Calu3 (cell line): ENCODE measurements around the gene ARL11. TPM values are rescaled to one million over a fixed set of nuclear protein-coding genes. Genes with fewer than 3 reads are reported as not detected.
"Not testable (repeated sequence)": the region's sequence is repeated elsewhere in the genome, so short reads cannot be mapped to it uniquely, and the experiment has no call there.

Experiments
- BruUV-seq: library from RNA; stranded (reverse); fragments of 400-500 nt; replicated peaks from 2 replicates; lab custom pipeline; 2021; lab: Mats Ljungman, UMichigan
- CTCF ChIA-PET: fragments of 300-600 bp; sonication (Branson Sonifier 250); formaldehyde crosslinking; loops from one replicate; lab custom pipeline; 2022; ENCODE audit warnings: antibody characterized with exemption; lab: Charles Lee
- DNase-seq: peaks from one replicate; pipeline ENCODE4 v3.0.0; 2022
- H3K27ac Mint-ChIP-seq: one replicate; pipeline ENCODE4 v1.8.0; 2022; ENCODE audit warnings: mixed read lengths; ENCODE audit not compliant: unreplicated experiment
- H3K27me3 Mint-ChIP-seq: one replicate; pipeline ENCODE4 v1.8.0; 2022; ENCODE audit warnings: mixed read lengths; ENCODE audit not compliant: unreplicated experiment
- H3K36me3 Mint-ChIP-seq: one replicate; pipeline ENCODE4 v1.8.0; 2022; ENCODE audit warnings: mild to moderate bottlenecking, moderate library complexity, mixed read lengths; ENCODE audit not compliant: insufficient read depth, unreplicated experiment
- H3K4me1 Mint-ChIP-seq: one replicate; pipeline ENCODE4 v1.8.0; 2022; ENCODE audit warnings: mild to moderate bottlenecking, low read depth, mixed read lengths; ENCODE audit not compliant: unreplicated experiment
- H3K4me3 Mint-ChIP-seq: one replicate; pipeline ENCODE4 v1.8.0; 2022; ENCODE audit warnings: mild to moderate bottlenecking, low read depth, moderate library complexity, mixed read lengths; ENCODE audit not compliant: unreplicated experiment
- H3K9me3 Mint-ChIP-seq: one replicate; pipeline ENCODE4 v1.8.0; 2022; ENCODE audit warnings: low read depth, mixed read lengths; ENCODE audit not compliant: unreplicated experiment
- CTCF ChIP-seq: fragments of 200-600 bp; IDR thresholded peaks from one replicate; pipeline ENCODE4 v1.8.0; 2022; ENCODE audit warnings: antibody characterized with exemption; ENCODE audit not compliant: unreplicated experiment
- intact Hi-C: fragments of 100-400 bp; cut with micrococcal nuclease; formaldehyde crosslinking; loops from one replicate; pipeline ENCODE4 v1.10.0; 2022; ENCODE audit not compliant: unreplicated experiment
- total RNA-seq: library from RNA; stranded (reverse); gene quantifications from 2 replicates; pipeline ENCODE4 v1.2.3, GENCODE V29; 2022

ARL11 gene
- total RNA-seq, 1 experiment from 2014 or later = not detected

- Mint-ChIP-seq H3K4me3 (peak within 1 kb of the TSS; percentile 76), H3K27me3 (no peaks in the 10 kb centered on the region), H3K9me3 (no peaks in the 10 kb centered on the region), H3K36me3 (peaks cover 20% of the 10 kb centered on the region), H3K4me1 (peaks cover 16% of the 10 kb centered on the region), H3K27ac (peak within 1 kb of the TSS; percentile 69)
- intact Hi-C loops = no loop called here
- BruUV-seq = no TSS peak
- peak; percentile 56 for DNase-seq
- CTCF ChIA-PET = no interaction called here
- TF ChIP-seq CTCF = no peak
These were observed 42.8 kb upstream of the ARL11 start, which contains the start of gene RCBTB1 for GRCh38 chr13:49585220-49586157. TSS of gene RCBTB1 (minus strand) at chr13:49585558. CDS start at chr13:49567279, 18,279 bp downstream.

DNA sequence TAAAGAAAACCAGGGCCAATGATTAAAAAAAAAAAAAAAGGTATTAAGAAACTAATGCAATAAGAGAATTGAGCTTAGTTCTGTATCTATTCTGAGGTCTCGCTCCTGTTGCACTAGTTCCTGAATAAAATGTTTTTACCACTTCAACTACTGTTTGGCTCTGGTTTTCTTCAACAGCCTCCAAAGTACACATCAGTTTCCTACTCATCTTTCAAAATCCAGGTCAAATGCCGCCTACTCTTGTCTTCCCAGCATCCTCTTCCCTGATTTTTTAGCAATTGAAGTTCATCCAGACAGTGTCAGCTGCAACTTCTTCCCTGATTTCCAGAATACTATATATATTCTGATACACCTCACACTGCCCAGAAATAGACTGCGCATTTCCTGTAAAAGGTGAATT, 41.6 kb upstream of the ARL11 start:
- H3K27me3 Mint-ChIP-seq = no peaks in the 10 kb centered on the region
- intact Hi-C loops = no loop called here
- peaks cover 20% of the 10 kb centered on the region for H3K36me3 Mint-ChIP-seq
- H3K4me3 Mint-ChIP-seq = peak overlapping the region; percentile 76
- H3K4me1 Mint-ChIP-seq = peaks cover 16% of the 10 kb centered on the region
- DNase-seq = no peak
- H3K9me3 Mint-ChIP-seq = no peaks in the 10 kb centered on the region
- no TSS peak for BruUV-seq
- CTCF ChIA-PET = no interaction called here
- TF ChIP-seq CTCF = no peak
- H3K27ac Mint-ChIP-seq = peak overlapping the region; percentile 8

DNA sequence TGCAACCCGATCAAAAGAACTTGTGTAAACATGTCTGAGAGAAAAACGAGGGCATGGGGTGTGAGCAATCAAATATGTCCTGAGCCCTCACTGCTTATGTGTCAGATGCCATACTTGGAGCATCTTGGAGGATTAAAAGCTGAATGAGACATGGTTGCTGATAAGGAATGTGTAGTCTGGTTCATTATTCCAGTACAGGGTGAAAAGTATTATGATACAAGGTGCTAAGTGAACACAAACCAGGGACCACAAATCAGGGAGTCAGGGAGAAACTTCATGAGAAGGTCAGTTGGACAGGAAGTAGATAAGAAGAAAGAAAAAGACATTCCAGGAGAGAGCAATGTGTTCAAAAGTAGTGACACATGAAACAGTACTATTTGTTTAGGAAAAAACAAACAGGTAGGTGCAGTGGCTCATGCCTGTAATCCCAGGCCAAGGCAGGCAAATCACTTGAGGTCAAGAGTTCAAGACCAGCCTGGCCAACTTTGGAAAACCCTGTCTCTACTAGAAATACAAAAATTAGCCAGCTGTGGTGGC, 40.9 kb upstream of the ARL11 start:
- Mint-ChIP-seq H3K4me1 (peaks cover 16% of the 10 kb centered on the region), H3K36me3 (peaks cover 20% of the 10 kb centered on the region), H3K4me3 (peak overlapping the region; percentile 76), H3K9me3 (no peaks in the 10 kb centered on the region), H3K27me3 (no peaks in the 10 kb centered on the region), H3K27ac (peak overlapping the region; percentile 8)
- intact Hi-C loops = no loop called here
- no peak for TF ChIP-seq CTCF
- CTCF ChIA-PET = no interaction called here
- BruUV-seq = no TSS peak
- no peak for DNase-seq

DNA sequence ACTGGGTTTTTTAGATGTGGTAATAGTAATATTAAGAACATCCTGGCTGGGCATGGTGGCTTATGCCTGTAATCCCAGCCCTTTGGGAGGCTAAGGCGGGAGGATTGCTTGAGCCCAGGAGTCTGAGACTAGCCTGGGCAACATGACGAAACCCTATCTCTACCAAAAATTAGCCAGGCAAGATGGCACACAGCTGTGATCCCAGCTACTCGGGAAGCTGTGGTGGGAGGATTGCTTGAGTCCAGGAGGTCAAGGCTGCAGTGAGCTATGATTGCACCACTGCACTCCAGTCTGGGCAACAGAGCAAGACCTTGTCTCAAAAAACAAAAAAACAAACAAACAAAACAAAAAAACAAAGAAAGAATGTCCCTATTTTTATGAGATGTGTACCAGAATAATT, 37.6 kb upstream of the ARL11 start:
- H3K9me3 Mint-ChIP-seq, H3K27ac Mint-ChIP-seq, DNase-seq, CTCF ChIA-PET, intact Hi-C loops, H3K4me3 Mint-ChIP-seq, BruUV-seq, H3K36me3 Mint-ChIP-seq, H3K27me3 Mint-ChIP-seq: not testable (repeated sequence)
- H3K4me1 Mint-ChIP-seq = peaks cover 16% of the 10 kb centered on the region

DNA sequence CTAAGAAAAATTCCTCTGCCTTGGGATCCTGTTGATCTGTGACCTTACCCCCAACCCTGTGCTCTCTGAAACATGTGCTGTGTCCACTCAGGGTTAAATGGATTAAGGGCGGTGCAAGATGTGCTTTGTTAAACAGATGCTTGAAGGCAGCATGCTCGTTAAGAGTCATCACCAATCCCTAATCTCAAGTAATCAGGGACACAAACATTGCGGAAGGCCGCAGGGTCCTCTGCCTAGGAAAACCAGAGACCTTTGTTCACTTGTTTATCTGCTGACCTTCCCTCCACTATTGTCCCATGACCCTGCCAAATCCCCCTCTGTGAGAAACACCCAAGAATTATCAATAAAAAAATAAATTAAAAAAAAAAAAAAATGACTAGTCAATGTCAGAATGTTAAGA, 34.4 kb upstream of the ARL11 start:
- H3K9me3 Mint-ChIP-seq, H3K4me1 Mint-ChIP-seq, intact Hi-C loops, H3K27me3 Mint-ChIP-seq, DNase-seq, H3K4me3 Mint-ChIP-seq, BruUV-seq, H3K36me3 Mint-ChIP-seq, CTCF ChIA-PET, H3K27ac Mint-ChIP-seq: not testable (repeated sequence)
